ENCODE data around the gene ANKMY1. TPM values are rescaled to one million over a fixed set of nuclear protein-coding genes. Genes with fewer than 3 reads are reported as not detected.

The ANKMY1 gene
- total RNA-seq, 1 experiment from 2014 or later, result 28.3 TPM

DNA sequence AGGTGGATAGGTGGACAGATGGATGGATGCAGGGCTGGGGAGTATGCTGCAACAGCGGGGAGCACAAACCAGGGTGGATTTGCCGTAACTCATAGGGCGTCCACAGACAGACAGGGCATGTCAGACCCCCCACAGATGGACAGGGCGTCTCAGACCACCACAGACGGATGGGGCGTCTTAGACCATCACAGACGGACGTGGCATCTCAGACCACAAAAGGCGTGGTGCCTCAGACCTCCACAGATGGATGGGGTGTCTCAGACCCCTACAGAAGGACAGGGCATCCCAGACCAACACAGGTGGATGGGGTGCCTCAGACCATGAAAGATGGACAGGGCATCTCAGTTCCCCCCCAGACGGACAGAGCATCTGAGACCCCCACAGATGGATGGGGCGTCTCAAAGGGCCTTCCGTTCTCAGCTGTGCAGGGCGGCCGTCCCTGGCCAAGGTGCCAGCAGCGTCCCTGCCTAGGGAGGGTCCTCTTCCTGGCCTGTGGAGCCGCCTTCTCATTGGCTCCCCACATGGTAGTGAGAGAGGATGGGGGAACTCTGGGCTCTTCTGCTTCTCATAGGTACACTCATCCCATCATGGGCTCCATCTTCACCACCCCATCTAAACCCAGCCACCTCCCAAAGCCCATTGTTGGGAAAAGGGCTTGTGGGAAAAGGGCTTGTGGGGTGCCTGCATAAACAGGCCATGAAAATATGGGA lies 2.1 kb downstream of the ANKMY1 start:
- ATAC-seq (no peak), DNase-seq (ENCODE audit: low read depth, low spot score) (no peak)
- CTCF ChIA-PET, result no interaction called here
- H3K27me3 ChIP-seq (ENCODE audit: insufficient read depth, low read length), result no peaks in the 10 kb centered on the region
- no peak overlapping the region for H2AFZ ChIP-seq (ENCODE audit: low read depth, low read length, poor library complexity, severe bottlenecking)
- H3K4me3 ChIP-seq (replicated peaks in 1 of 2; ENCODE audit: low read depth in 1 of 2, low read length in 2 of 2), result no peak overlapping the region
- H3K79me2 ChIP-seq (ENCODE audit: insufficient read depth, low read length), result peaks cover 57% of the 10 kb centered on the region
- no peak overlapping the region for H3K4me2 ChIP-seq (ENCODE audit: low read length)
- no peak overlapping the region for H3K27ac ChIP-seq (ENCODE audit: low read depth, low read length)
- no TSS peak for BruUV-seq (replicated peaks)
- intact Hi-C loops (cut with micrococcal nuclease), result no loop called here
- H3K9ac ChIP-seq (ENCODE audit: low read length), result no peak overlapping the region
- 0 out of 4 replicates have a peak, but pooled peaks cover 0 to 2% of the 10 kb centered on the region in 2 experiments for H3K36me3 ChIP-seq (ENCODE audit: control insufficient read depth in 1 of 2, insufficient read depth in 2 of 2, low read length in 2 of 2)
- peaks cover 8 to 18% of the 10 kb centered on the region in 2 experiments for H3K4me1 ChIP-seq (ENCODE audit: control insufficient read depth in 1 of 2, insufficient read depth in 2 of 2, low read length in 2 of 2)
- RAD21 ChIA-PET (ENCODE audit: low non-redundant PET in 1 of 2, low total read pairs in 2 of 2, uncharacterized antibody in 2 of 2, unreplicated experiment in 2 of 2), result interaction anchor here in 1 of 2 experiments (1.5 kb wide), 1 partner anchor 10 kb away, joined by 4 read pairs; no protein-coding TSS in a partner anchor
- no peaks in the 10 kb centered on the region for H3K9me2 ChIP-seq (ENCODE audit: insufficient read depth)
- POLR2A ChIA-PET, result no interaction called here
- no peaks in the 10 kb centered on the region for H4K20me1 ChIP-seq (ENCODE audit: insufficient read depth)
- TF ChIP-seq, protein P1, sequence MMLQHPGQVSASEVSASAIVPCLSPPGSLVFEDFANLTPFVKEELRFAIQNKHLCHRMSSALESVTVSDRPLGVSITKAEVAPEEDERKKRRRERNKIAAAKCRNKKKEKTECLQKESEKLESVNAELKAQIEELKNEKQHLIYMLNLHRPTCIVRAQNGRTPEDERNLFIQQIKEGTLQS (IDR thresholded peaks at IDR 0.05), result no peak
- no peak for TF ChIP-seq FOSL1 (IDR thresholded peaks at IDR 0.05; ENCODE audit: low read depth)
- no peak for TF ChIP-seq SIN3A (IDR thresholded peaks at IDR 0.05; ENCODE audit: low read depth)
- TF ChIP-seq EGR1 (IDR thresholded peaks at IDR 0.05; ENCODE audit: low read depth), result no peak
- TF ChIP-seq, protein P2, sequence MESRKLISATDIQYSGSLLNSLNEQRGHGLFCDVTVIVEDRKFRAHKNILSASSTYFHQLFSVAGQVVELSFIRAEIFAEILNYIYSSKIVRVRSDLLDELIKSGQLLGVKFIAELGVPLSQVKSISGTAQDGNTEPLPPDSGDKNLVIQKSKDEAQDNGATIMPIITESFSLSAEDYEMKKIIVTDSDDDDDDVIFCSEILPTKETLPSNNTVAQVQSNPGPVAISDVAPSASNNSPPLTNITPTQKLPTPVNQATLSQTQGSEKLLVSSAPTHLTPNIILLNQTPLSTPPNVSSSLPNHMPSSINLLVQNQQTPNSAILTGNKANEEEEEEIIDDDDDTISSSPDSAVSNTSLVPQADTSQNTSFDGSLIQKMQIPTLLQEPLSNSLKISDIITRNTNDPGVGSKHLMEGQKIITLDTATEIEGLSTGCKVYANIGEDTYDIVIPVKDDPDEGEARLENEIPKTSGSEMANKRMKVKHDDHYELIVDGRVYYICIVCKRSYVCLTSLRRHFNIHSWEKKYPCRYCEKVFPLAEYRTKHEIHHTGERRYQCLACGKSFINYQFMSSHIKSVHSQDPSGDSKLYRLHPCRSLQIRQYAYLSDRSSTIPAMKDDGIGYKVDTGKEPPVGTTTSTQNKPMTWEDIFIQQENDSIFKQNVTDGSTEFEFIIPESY (IDR thresholded peaks at IDR 0.05; ENCODE audit: extremely low read depth, insufficient replicate concordance, low read length), result no peak
- no peak for TF ChIP-seq JUND (IDR thresholded peaks at IDR 0.05)
- no peak for TF ChIP-seq CEBPB (IDR thresholded peaks at IDR 0.05; ENCODE audit: low read depth)
- no peak for TF ChIP-seq ELF1 (IDR thresholded peaks at IDR 0.05; ENCODE audit: borderline replicate concordance, low read depth)
- no peak for TF ChIP-seq RAD21 (IDR thresholded peaks at IDR 0.05; ENCODE audit: low read depth)
- no peak for TF ChIP-seq EZH2phosphoT487 (IDR thresholded peaks at IDR 0.05; ENCODE audit: borderline replicate concordance)
- H3K9me3 ChIP-seq (ENCODE audit: control insufficient read depth in 1 of 2, insufficient read depth in 1 of 2, low read depth in 1 of 2, low read length in 2 of 2), result no peaks in the 10 kb centered on the region

Measured in HCT116 (cell line).